ENCODE results near the gene HOXA1.
A peak's percentile ranks its signal among the peaks of the same experiment; 100 is the strongest.

- TF ChIP-seq CTCF (IDR thresholded peaks at IDR 0.05 in 4 of 5, conservative IDR thresholded peaks at IDR 0.05 in 1 of 5): peak in 1 of 5 experiments; percentile 13
- peak; percentile 41 to 59 for TF ChIP-seq POLR2A (IDR thresholded peaks at IDR 0.05)
Observed at GRCh38 chr7:27095897-27096767, at the start of gene HOXA1.

Data from gastrocnemius medialis (tissue), 4 donors.